Measurements from ENCODE around the gene STAG3. TPM values are rescaled to one million over a fixed set of nuclear protein-coding genes. Genes with fewer than 3 reads are reported as not detected.
"Not testable (repeated sequence)": the region's sequence is repeated elsewhere in the genome, so short reads cannot be mapped to it uniquely, and the experiment has no call there.

The STAG3 gene
- polyA plus RNA-seq, 1 donor from 2014 or later, result 61.5 TPM

- Mint-ChIP-seq H3K4me1 (peaks cover 42 to 55% (median 43%) of the 10 kb centered on the region in 3 donors), H3K9me3 (no peaks in the 10 kb centered on the region), H3K27me3 (no peaks in the 10 kb centered on the region), H3K27ac (peak overlapping the region in 2 of 3 donors; percentile 74 to 79), H3K36me3 (peaks cover 5% of the 10 kb centered on the region), H3K4me3 (peak overlapping the region; percentile 64 to 91 (median 76))
Measured at GRCh38 chr7:100208911-100209408, 31.2 kb downstream of the STAG3 start.

GRCh38 chr7:100209493-100209892 is 31.8 kb downstream of the STAG3 start:
- Mint-ChIP-seq H3K4me1 (peaks cover 42 to 57% (median 47%) of the 10 kb centered on the region in 3 donors), H3K4me3 (peak overlapping the region in 3 of 4 donors; percentile 65 to 91 (median 88)), H3K9me3 (no peaks in the 10 kb centered on the region), H3K36me3 (peaks cover 5% of the 10 kb centered on the region), H3K27me3 (no peaks in the 10 kb centered on the region), H3K27ac (peak overlapping the region in 2 of 3 donors; percentile 3 to 74)

- Mint-ChIP-seq H3K4me3 (peak overlapping the region; percentile 77 to 87 (median 85)), H3K36me3 (peaks cover 5% of the 10 kb centered on the region), H3K9me3 (no peaks in the 10 kb centered on the region), H3K27ac (peak overlapping the region; percentile 54 to 90 (median 81)), H3K27me3 (no peaks in the 10 kb centered on the region), H3K4me1 (peaks cover 42 to 64% (median 50%) of the 10 kb centered on the region in 3 donors)
Measured at GRCh38 chr7:100210805-100211204, 33.1 kb downstream of the STAG3 start.

- Mint-ChIP-seq H3K27me3 (no peaks in the 10 kb centered on the region), H3K4me1 (peaks cover 42 to 64% (median 50%) of the 10 kb centered on the region in 3 donors), H3K36me3 (peaks cover 5% of the 10 kb centered on the region), H3K4me3 (peak overlapping the region; percentile 77 to 89 (median 87)), H3K27ac (peak overlapping the region; percentile 65 to 95 (median 90)), H3K9me3 (no peaks in the 10 kb centered on the region)
Measured at GRCh38 chr7:100211342-100211780, 33.6 kb downstream of the STAG3 start.

- no peaks in the 10 kb centered on the region for H3K9me3 Mint-ChIP-seq
- H3K27me3 Mint-ChIP-seq, result no peaks in the 10 kb centered on the region
- H3K36me3 Mint-ChIP-seq, result no peaks in the 10 kb centered on the region
- peak overlapping the region in 1 of 4 donors; percentile 37 for H3K4me3 Mint-ChIP-seq
- peaks cover 47 to 63% (median 51%) of the 10 kb centered on the region in 3 donors for H3K4me1 Mint-ChIP-seq
- peak overlapping the region in 2 of 3 donors; percentile 4 to 79 for H3K27ac Mint-ChIP-seq
Measured at GRCh38 chr7:100212631-100213286, 35.0 kb downstream of the STAG3 start.

GRCh38 chr7:100213672-100214071 is 36.0 kb downstream of the STAG3 start:
- Mint-ChIP-seq H3K4me1 (peaks cover 43 to 59% (median 46%) of the 10 kb centered on the region in 3 donors), H3K27me3 (no peaks in the 10 kb centered on the region), H3K27ac (peak overlapping the region in 2 of 3 donors; percentile 67 to 79), H3K4me3 (peak overlapping the region in 2 of 4 donors; percentile 37 to 91), H3K9me3 (no peaks in the 10 kb centered on the region), H3K36me3 (no peaks in the 10 kb centered on the region)

GRCh38 chr7:100214356-100214755 is 36.6 kb downstream of the STAG3 start:
- Mint-ChIP-seq H3K27ac (peak overlapping the region; percentile 40 to 76 (median 65)), H3K4me1 (peaks cover 40 to 58% (median 46%) of the 10 kb centered on the region in 3 donors), H3K4me3 (peak overlapping the region in 3 of 4 donors; percentile 24 to 79 (median 55))
- not testable (repeated sequence) for H3K27me3 Mint-ChIP-seq, H3K9me3 Mint-ChIP-seq, H3K36me3 Mint-ChIP-seq

GRCh38 chr7:100215895-100216294 is 38.2 kb downstream of the STAG3 start:
- Mint-ChIP-seq H3K4me3 (peak overlapping the region in 2 of 4 donors; percentile 44 to 64), H3K27ac (peak overlapping the region; percentile 84 to 95 (median 86)), H3K9me3 (no peaks in the 10 kb centered on the region), H3K36me3 (no peaks in the 10 kb centered on the region), H3K27me3 (no peaks in the 10 kb centered on the region), H3K4me1 (peaks cover 26 to 46% (median 36%) of the 10 kb centered on the region in 3 donors)

GRCh38 chr7:100217934-100218333 is 40.2 kb downstream of the STAG3 start:
- peak overlapping the region in 3 of 4 donors; percentile 74 to 95 (median 84) for H3K4me3 Mint-ChIP-seq
- peaks cover 20 to 46% (median 32%) of the 10 kb centered on the region in 3 donors for H3K4me1 Mint-ChIP-seq

GRCh38 chr7:100219271-100219737 is 41.6 kb downstream of the STAG3 start:
- no peaks in the 10 kb centered on the region for H3K27me3 Mint-ChIP-seq
- H3K9me3 Mint-ChIP-seq, result no peaks in the 10 kb centered on the region
- peak overlapping the region; percentile 93 to 100 (median 99) for H3K27ac Mint-ChIP-seq
- peaks cover 18 to 41% (median 28%) of the 10 kb centered on the region in 3 donors for H3K4me1 Mint-ChIP-seq
- H3K36me3 Mint-ChIP-seq, result no peaks in the 10 kb centered on the region
- peak overlapping the region; percentile 83 to 98 (median 96) for H3K4me3 Mint-ChIP-seq

More at GRCh38 chr7:100217934-100218333, 40.2 kb downstream of the STAG3 start:
- H3K36me3 Mint-ChIP-seq, H3K27me3 Mint-ChIP-seq, H3K9me3 Mint-ChIP-seq: not testable (repeated sequence)
- H3K27ac Mint-ChIP-seq, result peak overlapping the region in 2 of 3 donors; percentile 88 to 95

GRCh38 chr7:100219801-100220585 is 42.3 kb downstream of the STAG3 start, which contains the start of gene PVRIG:
PVRIG (plus strand) TSS chr7:100219949; CDS start chr7:100219971, 22 bp downstream.
- peak within 1 kb of the TSS; percentile 83 to 98 (median 96) for H3K4me3 Mint-ChIP-seq
- H3K36me3 Mint-ChIP-seq, H3K9me3 Mint-ChIP-seq, H3K27me3 Mint-ChIP-seq: not testable (repeated sequence)
- H3K4me1 Mint-ChIP-seq, result peaks cover 15 to 40% (median 24%) of the 10 kb centered on the region in 3 donors
- H3K27ac Mint-ChIP-seq, result peak within 1 kb of the TSS; percentile 93 to 100 (median 99)

- Mint-ChIP-seq H3K27me3 (no peaks in the 10 kb centered on the region), H3K4me3 (peak overlapping the region; percentile 83 to 98 (median 96)), H3K4me1 (peaks cover 15 to 37% (median 24%) of the 10 kb centered on the region in 3 donors), H3K27ac (peak overlapping the region; percentile 93 to 100 (median 99)), H3K36me3 (no peaks in the 10 kb centered on the region), H3K9me3 (no peaks in the 10 kb centered on the region)
Measured at GRCh38 chr7:100220586-100221230, 43.0 kb downstream of the STAG3 start.

GRCh38 chr7:100221231-100221718 is 43.6 kb downstream of the STAG3 start:
- no peaks in the 10 kb centered on the region for H3K36me3 Mint-ChIP-seq
- peak overlapping the region; percentile 83 to 98 (median 96) for H3K4me3 Mint-ChIP-seq
- H3K27ac Mint-ChIP-seq, result peak overlapping the region; percentile 93 to 100 (median 99)
- peaks cover 15 to 36% (median 24%) of the 10 kb centered on the region in 3 donors for H3K4me1 Mint-ChIP-seq
- no peaks in the 10 kb centered on the region for H3K9me3 Mint-ChIP-seq
- no peaks in the 10 kb centered on the region for H3K27me3 Mint-ChIP-seq
